Lower lobe of right lung (tissue), 2 donors: ENCODE results near the gene TYW1B. TPM values are rescaled to one million over a fixed set of nuclear protein-coding genes. Genes with fewer than 3 reads are reported as not detected.
A peak's percentile ranks its signal among the peaks of the same experiment; 100 is the strongest.
"Not testable (repeated sequence)": the region's sequence is repeated elsewhere in the genome, so short reads cannot be mapped to it uniquely, and the experiment has no call there.

Source experiments
- ATAC-seq, 2 donors: fragments of 200-7000 bp; cut with Tn5 transposase; one replicate each; pipeline ENCODE4 v1.9.1; 2020 to 2022; ENCODE audit warnings: mild to moderate bottlenecking in 2 of 2, moderate library complexity in 2 of 2
- DNase-seq: peaks from one replicate; pipeline ENCODE4 v3.0.0-alpha.2; 2020
- H3K27ac ChIP-seq: fragments of 200-600 bp; one replicate; pipeline ENCODE4 v1.8.0; 2022
- H3K27me3 ChIP-seq: fragments of 200-600 bp; one replicate; pipeline ENCODE4 v1.8.0; 2022; ENCODE audit warnings: low read depth
- H3K36me3 ChIP-seq: fragments of 200-600 bp; one replicate; pipeline ENCODE4 v1.8.0; 2022; ENCODE audit warnings: mild to moderate bottlenecking
- H3K4me1 ChIP-seq: fragments of 200-600 bp; one replicate; pipeline ENCODE4 v1.8.0; 2022
- H3K4me3 ChIP-seq: fragments of 200-600 bp; one replicate; pipeline ENCODE4 v1.8.0; 2022; ENCODE audit warnings: mild to moderate bottlenecking
- H3K9me3 ChIP-seq: fragments of 200-600 bp; one replicate; pipeline ENCODE4 v1.8.0; 2022
- intact Hi-C: fragments of 100-400 bp; cut with DNase I; formaldehyde crosslinking; loops from one replicate; pipeline ENCODE4 v1.11.0; 2022
- total RNA-seq: library from RNA; stranded (reverse); fragmentation: NEBNext Ultra II Directional; extraction: Animal tissue kit (Norgen Biotek cat#: 25700); gene quantifications from one replicate; pipeline ENCODE4 v1.2.1, GENCODE V29; 2021
- TF ChIP-seq, protein P1 (sequence below): fragments of 200-600 bp; IDR thresholded peaks from one replicate; pipeline ENCODE4 v1.8.0; 2022; ENCODE audit warnings: antibody characterized with exemption, mild to moderate bottlenecking
- donor health status: DM: no; HTN: yes; CAD: no; lungs with severe emphysema.

Gene TYW1B
- total RNA-seq, 1 donor from 2014 or later, result 6.8 TPM

DNA sequence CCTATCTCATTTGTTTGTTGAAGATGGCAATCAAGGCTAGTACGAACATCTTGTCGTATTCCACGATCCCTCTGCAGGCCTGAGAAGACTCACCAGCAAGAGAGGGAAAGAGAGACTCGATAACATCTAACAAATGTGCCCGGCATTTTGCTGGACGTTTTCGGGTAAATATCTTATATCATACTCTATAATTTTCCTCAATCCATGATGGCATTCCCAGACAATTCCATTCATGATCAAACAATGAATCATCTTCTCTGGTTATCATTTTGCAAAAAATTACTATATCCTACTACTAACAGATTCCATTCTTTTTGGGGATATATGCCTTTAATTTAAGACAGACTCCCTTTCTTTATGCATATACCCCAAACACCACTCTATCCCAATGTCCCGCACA is 118.1 kb downstream of the TYW1B start:
- H3K27me3 ChIP-seq, result no peaks in the 10 kb centered on the region

DNA sequence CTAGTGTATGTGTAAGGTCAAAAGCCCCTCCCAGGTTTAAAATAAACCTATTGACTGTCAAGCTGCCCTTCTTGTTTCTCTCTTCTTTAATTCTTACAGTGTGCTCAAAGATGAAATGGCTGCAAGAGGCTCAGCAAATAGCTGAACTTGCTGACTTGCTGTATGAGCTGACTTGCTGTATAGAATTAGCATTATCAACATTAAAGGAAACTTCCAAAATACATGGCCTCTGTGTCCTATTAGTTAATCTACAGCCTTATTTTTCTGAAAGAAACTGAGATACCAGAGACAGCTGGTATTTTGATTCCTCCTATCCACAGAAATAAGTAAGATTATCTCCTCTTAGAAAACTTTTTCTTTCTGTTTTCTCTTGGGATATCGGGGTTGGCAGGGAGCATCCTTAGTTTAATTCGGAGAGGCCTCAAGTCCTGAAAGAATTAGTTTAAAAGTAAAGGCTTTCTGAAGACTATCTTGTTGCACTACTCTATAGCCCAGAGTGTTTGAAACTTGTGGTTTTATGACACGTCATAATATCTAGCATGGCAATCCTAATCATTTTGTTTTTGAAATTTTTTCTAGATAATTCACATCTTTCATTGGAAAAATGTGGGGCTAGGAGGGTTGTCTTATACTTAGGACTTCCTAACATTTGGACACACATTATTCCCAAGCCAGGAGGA is 119.5 kb downstream of the TYW1B start:
- H3K27me3 ChIP-seq, DNase-seq, H3K4me1 ChIP-seq, H3K27ac ChIP-seq, H3K4me3 ChIP-seq, H3K9me3 ChIP-seq, H3K36me3 ChIP-seq, intact Hi-C loops, ATAC-seq: not testable (repeated sequence)

More for the DNA sequence above, 118.1 kb downstream of the TYW1B start:
- intact Hi-C loops, result no loop called here
- peaks cover 4% of the 10 kb centered on the region for H3K36me3 ChIP-seq
- H3K4me1 ChIP-seq, result no peaks in the 10 kb centered on the region
- ATAC-seq, result no peak
- TF ChIP-seq, protein P1, sequence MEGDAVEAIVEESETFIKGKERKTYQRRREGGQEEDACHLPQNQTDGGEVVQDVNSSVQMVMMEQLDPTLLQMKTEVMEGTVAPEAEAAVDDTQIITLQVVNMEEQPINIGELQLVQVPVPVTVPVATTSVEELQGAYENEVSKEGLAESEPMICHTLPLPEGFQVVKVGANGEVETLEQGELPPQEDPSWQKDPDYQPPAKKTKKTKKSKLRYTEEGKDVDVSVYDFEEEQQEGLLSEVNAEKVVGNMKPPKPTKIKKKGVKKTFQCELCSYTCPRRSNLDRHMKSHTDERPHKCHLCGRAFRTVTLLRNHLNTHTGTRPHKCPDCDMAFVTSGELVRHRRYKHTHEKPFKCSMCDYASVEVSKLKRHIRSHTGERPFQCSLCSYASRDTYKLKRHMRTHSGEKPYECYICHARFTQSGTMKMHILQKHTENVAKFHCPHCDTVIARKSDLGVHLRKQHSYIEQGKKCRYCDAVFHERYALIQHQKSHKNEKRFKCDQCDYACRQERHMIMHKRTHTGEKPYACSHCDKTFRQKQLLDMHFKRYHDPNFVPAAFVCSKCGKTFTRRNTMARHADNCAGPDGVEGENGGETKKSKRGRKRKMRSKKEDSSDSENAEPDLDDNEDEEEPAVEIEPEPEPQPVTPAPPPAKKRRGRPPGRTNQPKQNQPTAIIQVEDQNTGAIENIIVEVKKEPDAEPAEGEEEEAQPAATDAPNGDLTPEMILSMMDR, result no peak
- H3K4me3 ChIP-seq, result no peak overlapping the region
- no peaks in the 10 kb centered on the region for H3K9me3 ChIP-seq
- DNase-seq, result no peak
- H3K27ac ChIP-seq, result no peak overlapping the region

DNA sequence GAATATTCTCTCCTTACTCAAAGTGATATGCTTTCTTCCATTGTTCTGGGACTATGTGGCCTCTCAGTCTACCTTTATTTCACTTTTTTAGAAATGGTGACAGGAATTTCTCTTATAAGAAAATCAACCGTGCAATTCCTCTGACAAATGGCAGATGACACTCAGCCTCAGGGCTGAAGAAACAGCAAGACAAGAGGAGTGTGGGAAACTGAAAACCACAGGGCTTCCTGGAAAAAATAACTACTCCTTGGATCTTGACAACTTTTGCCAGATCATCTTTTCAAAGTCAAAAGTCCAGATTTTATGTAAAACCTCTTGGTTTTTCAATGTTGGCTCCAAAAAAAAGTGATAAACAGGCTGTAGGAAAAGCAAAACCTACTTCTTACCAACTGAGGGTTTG is 121.5 kb downstream of the TYW1B start:
- Histone ChIP-seq H3K4me1 (no peaks in the 10 kb centered on the region), H3K27me3 (no peaks in the 10 kb centered on the region), H3K36me3 (no peaks in the 10 kb centered on the region), H3K9me3 (no peaks in the 10 kb centered on the region), H3K4me3 (no peak overlapping the region), H3K27ac (no peak overlapping the region)
- DNase-seq (no peak), ATAC-seq (no peak)
- intact Hi-C loops, result no loop called here
- TF ChIP-seq, protein P1, result no peak

DNA sequence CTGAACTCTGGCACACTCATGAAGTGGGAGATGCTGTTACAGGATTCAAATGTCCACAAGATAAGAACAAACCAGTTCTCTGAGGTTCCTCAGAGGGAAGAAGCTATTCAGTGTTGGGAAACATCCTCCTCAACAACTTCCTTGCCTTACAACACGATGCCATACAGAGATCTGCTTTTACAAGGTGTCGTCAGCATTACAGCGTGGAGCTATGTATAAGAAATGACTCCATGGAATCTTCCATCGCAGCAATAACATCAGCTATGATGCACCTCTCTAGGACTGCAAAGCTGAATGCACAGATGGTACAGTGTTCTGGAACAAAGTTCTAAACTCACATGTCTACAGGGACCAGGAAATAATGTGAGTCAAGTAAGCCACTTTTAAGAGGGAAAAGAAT is 122.3 kb downstream of the TYW1B start:
- H3K9me3 ChIP-seq, DNase-seq, H3K4me3 ChIP-seq, H3K27ac ChIP-seq, H3K4me1 ChIP-seq, intact Hi-C loops, H3K27me3 ChIP-seq, H3K36me3 ChIP-seq: not testable (repeated sequence)
- ATAC-seq, result peak in 1 of 2 donors; percentile 53

DNA sequence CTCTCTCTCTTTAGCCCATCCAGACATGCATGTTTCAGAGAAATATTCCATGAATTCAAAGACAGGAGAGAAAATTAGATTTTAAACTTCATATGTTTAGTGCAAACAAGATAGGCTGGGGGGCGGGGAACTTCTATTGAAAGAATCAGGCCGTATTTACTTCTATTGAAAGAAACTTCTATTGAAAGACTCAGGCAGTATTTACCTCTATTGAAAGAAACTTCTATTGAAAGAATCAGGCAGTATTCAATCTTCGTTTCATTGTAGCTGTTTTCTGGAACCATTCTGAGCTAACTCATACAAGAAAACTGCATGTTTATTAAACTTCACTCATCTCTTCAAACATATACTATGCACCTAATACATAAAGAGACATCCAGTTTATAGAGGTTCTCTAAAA is 123.1 kb downstream of the TYW1B start:
- no peak for ATAC-seq
- TF ChIP-seq, protein P1, result no peak

DNA sequence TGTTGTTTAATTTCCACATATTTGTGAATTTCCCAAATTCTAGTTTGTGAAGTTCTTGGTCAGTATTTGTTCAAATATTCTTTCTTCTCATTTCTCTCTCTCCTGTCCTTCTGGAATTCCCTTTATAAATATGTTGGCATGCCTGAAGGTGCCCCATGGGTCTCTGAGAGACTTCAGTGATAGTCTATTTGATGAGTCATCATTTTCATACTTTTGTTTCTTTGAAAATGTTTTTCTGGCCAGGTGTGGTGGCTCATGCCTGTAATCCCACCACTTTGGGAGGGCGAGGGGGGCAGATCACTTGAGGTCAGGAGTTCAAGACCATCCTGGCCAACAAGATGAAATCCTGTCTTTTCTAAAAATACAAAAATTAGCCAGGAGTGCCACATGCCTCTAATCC is 127.5 kb downstream of the TYW1B start:
- H3K36me3 ChIP-seq, DNase-seq, H3K4me3 ChIP-seq, H3K9me3 ChIP-seq, H3K27me3 ChIP-seq, intact Hi-C loops, ATAC-seq, H3K27ac ChIP-seq, H3K4me1 ChIP-seq: not testable (repeated sequence)

More for the DNA sequence above, 123.1 kb downstream of the TYW1B start:
- no peaks in the 10 kb centered on the region for H3K27me3 ChIP-seq
- no peaks in the 10 kb centered on the region for H3K9me3 ChIP-seq
- H3K27ac ChIP-seq, result no peak overlapping the region
- H3K36me3 ChIP-seq, result no peaks in the 10 kb centered on the region
- DNase-seq, result no peak
- H3K4me1 ChIP-seq, result no peaks in the 10 kb centered on the region
- intact Hi-C loops, result no loop called here
- no peak overlapping the region for H3K4me3 ChIP-seq

DNA sequence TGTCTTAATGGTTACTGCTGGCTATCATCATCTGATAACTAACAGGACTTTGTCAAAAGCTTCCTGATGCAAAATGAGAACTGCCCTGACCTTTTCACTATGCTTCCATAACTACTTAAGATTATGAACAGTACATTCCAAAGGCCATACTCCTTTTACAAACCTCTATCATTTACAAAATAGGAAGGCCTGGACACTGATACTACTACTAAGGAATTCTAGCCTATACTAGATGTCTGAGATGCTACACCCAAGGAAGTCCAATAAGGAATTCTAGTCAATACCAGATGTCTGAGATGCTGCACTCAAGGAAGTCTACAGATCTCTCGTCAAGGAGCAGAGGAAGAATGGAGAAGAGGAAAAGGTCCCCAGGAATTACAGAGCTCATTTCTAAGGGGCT is 130.9 kb downstream of the TYW1B start:
- DNase-seq, H3K4me3 ChIP-seq, intact Hi-C loops, H3K36me3 ChIP-seq, H3K4me1 ChIP-seq, H3K9me3 ChIP-seq, H3K27ac ChIP-seq, H3K27me3 ChIP-seq, ATAC-seq: not testable (repeated sequence)

DNA sequence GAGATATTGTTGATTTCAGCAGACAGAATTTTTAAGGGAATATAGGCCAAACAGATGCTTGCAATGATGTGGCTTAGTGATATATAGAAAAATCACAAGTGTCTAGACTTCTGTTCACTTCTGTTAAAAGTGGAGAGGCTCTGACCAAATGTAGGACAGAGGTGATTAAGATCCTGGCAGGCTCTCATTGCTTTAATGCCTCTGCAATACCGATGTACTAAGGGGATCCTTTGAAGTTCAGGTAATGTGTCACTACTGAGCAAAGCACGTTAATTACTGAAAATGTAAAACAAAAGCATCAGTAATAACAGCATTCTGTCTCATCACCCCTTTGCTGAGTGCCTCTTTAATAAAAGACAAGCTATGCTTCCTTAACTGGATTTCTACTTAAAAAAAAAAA is 131.4 kb downstream of the TYW1B start:
- ATAC-seq, intact Hi-C loops, DNase-seq, H3K36me3 ChIP-seq, H3K4me1 ChIP-seq, H3K9me3 ChIP-seq, H3K27me3 ChIP-seq, H3K4me3 ChIP-seq, H3K27ac ChIP-seq: not testable (repeated sequence)

DNA sequence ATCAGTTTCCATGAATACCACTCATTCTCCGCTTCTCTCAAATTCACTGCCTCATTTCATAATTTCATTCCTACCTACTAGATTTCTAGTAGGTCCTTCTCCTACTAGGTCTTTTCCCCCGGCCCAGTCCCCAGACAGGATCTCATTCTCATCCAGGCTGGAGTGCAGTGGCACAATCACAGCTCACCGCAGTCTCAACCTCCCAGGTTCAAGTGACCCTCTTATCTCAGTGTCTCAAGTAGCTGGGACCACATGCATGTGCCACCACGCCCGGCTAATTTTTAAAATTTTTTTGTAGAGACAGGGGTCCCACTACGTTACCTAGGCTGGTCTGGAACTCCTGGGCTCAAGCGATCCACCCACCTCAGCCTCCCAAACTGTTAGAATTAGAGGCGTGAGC is 132.5 kb downstream of the TYW1B start:
- H3K36me3 ChIP-seq, H3K27ac ChIP-seq, H3K27me3 ChIP-seq, H3K4me1 ChIP-seq, DNase-seq, H3K9me3 ChIP-seq, intact Hi-C loops, H3K4me3 ChIP-seq: not testable (repeated sequence)
- peak; percentile 61 to 85 for ATAC-seq

DNA sequence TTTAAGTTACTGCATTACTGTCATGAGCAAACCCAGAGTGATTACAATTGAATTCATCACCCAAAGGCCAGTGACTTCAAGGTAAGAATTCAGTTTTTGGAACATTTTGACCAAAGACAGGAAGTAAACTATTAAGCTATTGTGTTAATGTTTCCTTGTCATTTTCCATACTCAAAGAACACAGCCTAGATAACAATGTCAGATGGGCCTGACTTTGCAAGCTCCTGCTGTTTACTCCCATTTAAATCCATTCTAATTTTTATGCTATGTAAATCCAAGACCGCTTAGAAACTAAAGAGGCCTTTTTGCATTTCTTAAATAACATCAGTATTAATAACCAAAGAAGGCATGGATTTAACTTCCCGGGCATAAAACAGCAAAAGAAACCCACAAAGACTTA is 136.6 kb downstream of the TYW1B start:
- H3K27me3 ChIP-seq, result not testable (repeated sequence)

DNA sequence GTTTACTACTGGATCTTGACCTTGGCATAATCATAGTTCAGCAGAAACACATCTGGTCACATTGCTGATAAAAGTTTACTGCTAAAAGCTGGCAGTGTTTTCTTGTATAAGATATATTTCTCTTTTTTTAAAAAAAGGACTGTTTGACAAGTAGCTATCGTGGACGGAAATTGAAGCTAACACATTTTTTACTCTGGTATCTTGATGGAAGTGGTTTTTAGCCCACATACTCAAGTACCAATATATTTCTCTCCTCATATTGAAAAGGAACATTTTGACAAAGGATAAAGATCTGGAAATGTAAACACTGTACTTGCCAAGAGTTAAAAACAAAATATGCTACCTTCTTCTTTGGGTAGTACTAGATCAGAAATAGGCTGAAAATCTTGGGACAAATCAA is 137.8 kb downstream of the TYW1B start:
- DNase-seq, H3K4me3 ChIP-seq, H3K36me3 ChIP-seq, H3K9me3 ChIP-seq, H3K27me3 ChIP-seq, ATAC-seq, H3K27ac ChIP-seq, H3K4me1 ChIP-seq, intact Hi-C loops: not testable (repeated sequence)

More for the DNA sequence above, 136.6 kb downstream of the TYW1B start:
- DNase-seq, H3K4me1 ChIP-seq, intact Hi-C loops, H3K4me3 ChIP-seq, ATAC-seq, H3K36me3 ChIP-seq, H3K27ac ChIP-seq, H3K9me3 ChIP-seq: not testable (repeated sequence)
